SK-N-SH treated with all-trans-retinoic acid at 6 μM for 48 hours (cell line): ENCODE measurements around the gene KLRK1.
"Not testable (repeated sequence)": the region's sequence is repeated elsewhere in the genome, so short reads cannot be mapped to it uniquely, and the experiment has no call there.

Experiments
- BACH2 ChIP-seq: fragments of 250-450 bp; sonication (Bioruptor Pico); IDR thresholded peaks from 2 replicates; pipeline ENCODE4 v1.9.0; 2021; ENCODE audit warnings: mild to moderate bottlenecking, borderline replicate concordance
- CSDC2 ChIP-seq: fragments of 250-450 bp; sonication (Bioruptor Pico); IDR thresholded peaks from 2 replicates; pipeline ENCODE4 v1.5.0; 2020; ENCODE audit warnings: mild to moderate bottlenecking, moderate library complexity
- ESRRG ChIP-seq: fragments of 250-450 bp; sonication (Bioruptor Pico); IDR thresholded peaks from 2 replicates; pipeline ENCODE4 v1.6.1; 2021; ENCODE audit warnings: mild to moderate bottlenecking
- PATZ1 ChIP-seq: fragments of 250-450 bp; sonication (Bioruptor Pico); IDR thresholded peaks from 2 replicates; pipeline ENCODE4 v1.8.0; 2020; ENCODE audit warnings: mild to moderate bottlenecking, moderate library complexity, borderline replicate concordance
- PPARA ChIP-seq: fragments of 250-450 bp; sonication (Bioruptor Pico); IDR thresholded peaks from 2 replicates; pipeline ENCODE4 v1.5.0; 2020; ENCODE audit warnings: mild to moderate bottlenecking, borderline replicate concordance
- TCF4 ChIP-seq: fragments of 250-450 bp; sonication (Bioruptor Pico); IDR thresholded peaks from 2 replicates; pipeline ENCODE4 v1.8.0; 2021; ENCODE audit warnings: mild to moderate bottlenecking, moderate library complexity, borderline replicate concordance
- TOX ChIP-seq: fragments of 250-450 bp; sonication (Bioruptor Pico); IDR thresholded peaks from 2 replicates; pipeline ENCODE4 v1.8.0; 2021; ENCODE audit warnings: mild to moderate bottlenecking, moderate library complexity, borderline replicate concordance
- ZC3H10 ChIP-seq: fragments of 250-450 bp; sonication (Bioruptor Pico); IDR thresholded peaks from 2 replicates; pipeline ENCODE4 v1.5.1; 2021; ENCODE audit warnings: mild to moderate bottlenecking, moderate library complexity
- ZFP3 ChIP-seq: fragments of 250-450 bp; sonication (Bioruptor Pico); IDR thresholded peaks from 2 replicates; pipeline ENCODE4 v1.5.0; 2020; ENCODE audit warnings: mild to moderate bottlenecking, moderate library complexity
- ZFP30 ChIP-seq: fragments of 450-650 bp; formaldehyde crosslinking; IDR thresholded peaks from 2 replicates; pipeline ENCODE4 v1.5.0; 2022; ENCODE audit warnings: mild to moderate bottlenecking, moderate library complexity
- ZNF565 ChIP-seq: fragments of 450-650 bp; formaldehyde crosslinking; conservative IDR thresholded peaks from 2 replicates; pipeline ENCODE4 v1.5.0; 2020; ENCODE audit warnings: low read depth, mild to moderate bottlenecking, moderate library complexity
- ZNF70 ChIP-seq: fragments of 450-650 bp; formaldehyde crosslinking; IDR thresholded peaks from 2 replicates; pipeline ENCODE4 v1.5.0; 2020; ENCODE audit warnings: mild to moderate bottlenecking, moderate library complexity
- TF ChIP-seq, protein P1 (sequence below): fragments of 250-450 bp; sonication (Bioruptor Pico); IDR thresholded peaks from 2 replicates; pipeline ENCODE4 v1.5.1; 2020; ENCODE audit warnings: low read depth, mild to moderate bottlenecking, moderate library complexity

DNA sequence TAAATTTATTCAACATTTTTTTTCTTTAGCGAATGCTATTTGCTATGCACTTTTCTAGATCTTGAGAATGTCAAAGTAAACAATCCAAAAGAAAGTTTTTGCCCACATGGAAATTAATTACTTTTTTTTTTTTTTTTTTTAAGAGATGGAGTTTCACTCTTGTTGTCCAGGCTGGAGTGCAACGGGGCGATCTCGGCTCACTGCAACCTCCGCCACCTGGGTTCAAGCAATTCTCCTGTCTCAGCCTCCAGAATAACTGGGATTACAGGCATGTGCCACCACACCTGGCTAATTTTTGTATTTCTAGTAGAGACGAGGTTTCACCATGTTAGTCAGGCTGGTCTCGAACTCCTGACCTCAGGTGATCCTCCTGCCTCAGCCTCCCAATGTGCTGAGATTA, 1.1 kb upstream of the KLRK1 start:
- not testable (repeated sequence) for TF ChIP-seq ZFP30; PPARA (CRISPR knock-in tag); PATZ1 (CRISPR knock-in tag); ZC3H10 (CRISPR knock-in tag); ESRRG (CRISPR knock-in tag); ZNF565 (CRISPR knock-in tag); ZFP3; TCF4 (CRISPR knock-in tag); TOX; CSDC2 (CRISPR knock-in tag); BACH2 (CRISPR knock-in tag); ZNF70 (CRISPR knock-in tag)
- TF ChIP-seq, protein P1, sequence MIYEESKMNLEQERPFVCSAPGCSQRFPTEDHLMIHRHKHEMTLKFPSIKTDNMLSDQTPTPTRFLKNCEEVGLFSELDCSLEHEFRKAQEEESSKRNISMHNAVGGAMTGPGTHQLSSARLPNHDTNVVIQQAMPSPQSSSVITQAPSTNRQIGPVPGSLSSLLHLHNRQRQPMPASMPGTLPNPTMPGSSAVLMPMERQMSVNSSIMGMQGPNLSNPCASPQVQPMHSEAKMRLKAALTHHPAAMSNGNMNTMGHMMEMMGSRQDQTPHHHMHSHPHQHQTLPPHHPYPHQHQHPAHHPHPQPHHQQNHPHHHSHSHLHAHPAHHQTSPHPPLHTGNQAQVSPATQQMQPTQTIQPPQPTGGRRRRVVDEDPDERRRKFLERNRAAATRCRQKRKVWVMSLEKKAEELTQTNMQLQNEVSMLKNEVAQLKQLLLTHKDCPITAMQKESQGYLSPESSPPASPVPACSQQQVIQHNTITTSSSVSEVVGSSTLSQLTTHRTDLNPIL: not testable (repeated sequence)
